HepG2 (cell line): ENCODE measurements around the gene C22orf39.

Source experiments
- CBX1 ChIP-seq: IDR thresholded peaks from one replicate; pipeline ENCODE4 v1.6.1; 2016; ENCODE audit warnings: antibody characterized with exemption, low read depth
- MED1 ChIP-seq: sonication (generic); formaldehyde crosslinking; IDR thresholded peaks from 2 replicates; pipeline ENCODE4 v1.4.0; 2020; ENCODE audit warnings: missing genetic modification reagents
- MTERF4 ChIP-seq: sonication (generic); formaldehyde crosslinking; IDR thresholded peaks from 2 replicates; pipeline ENCODE4 v1.8.0; 2023; ENCODE audit warnings: mild to moderate bottlenecking, missing genetic modification reagents
- NR3C1 ChIP-seq: sonication (generic); formaldehyde crosslinking; IDR thresholded peaks from 2 replicates; pipeline ENCODE4 v1.4.0; 2020; ENCODE audit warnings: missing genetic modification reagents
- YY1 ChIP-seq: IDR thresholded peaks from 2 replicates; pipeline ENCODE4 v1.6.1; 2011; ENCODE audit warnings: low read length, low read depth, moderate library complexity, mild to moderate bottlenecking; ENCODE audit not compliant: insufficient read depth, insufficient replicate concordance
- ZNF644 ChIP-seq: IDR thresholded peaks from 2 replicates; pipeline ENCODE4 v1.6.1; 2016; ENCODE audit warnings: low read depth
- TF ChIP-seq, protein P1 (sequence below): sonication (generic); formaldehyde crosslinking; IDR thresholded peaks from 2 replicates; pipeline ENCODE4 v1.5.0; 2020; ENCODE audit warnings: mild to moderate bottlenecking, missing genetic modification reagents, moderate library complexity

DNA sequence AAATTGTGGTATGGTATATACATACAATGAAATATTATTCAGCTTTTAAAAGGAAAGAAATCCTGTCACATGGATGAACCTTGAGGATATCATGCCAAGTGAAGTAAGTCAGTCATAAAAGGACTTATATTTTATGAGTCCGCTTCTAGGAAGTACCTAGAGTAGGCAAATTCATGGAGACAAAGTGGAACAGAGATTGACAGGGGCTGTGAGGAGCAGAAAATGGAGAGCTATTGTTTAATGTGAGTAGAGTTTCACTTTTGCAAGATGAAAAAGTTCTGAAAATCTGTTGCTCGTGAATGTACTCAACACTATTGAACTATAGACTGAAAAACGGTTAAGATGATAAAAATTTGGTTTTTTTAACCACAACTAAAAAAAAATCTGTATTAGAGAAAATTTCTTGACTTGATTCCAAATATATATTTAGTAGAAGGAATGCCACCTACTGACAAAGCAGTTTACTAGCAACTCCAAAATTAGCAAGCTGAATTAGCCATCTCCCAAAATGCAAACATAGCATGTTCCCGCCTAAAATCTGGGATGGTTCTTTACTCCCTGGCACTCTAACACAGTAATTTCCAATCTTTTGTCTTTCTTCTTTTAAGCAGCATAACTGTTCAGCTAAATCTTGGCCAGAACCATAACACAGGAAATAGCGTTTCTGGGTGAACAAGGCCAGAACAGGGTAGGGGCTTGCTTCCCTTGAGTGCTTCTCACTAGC, 30.0 kb upstream of the C22orf39 start:
- TF ChIP-seq ZNF644 (no peak), MTERF4 (CRISPR knock-in tag) (no peak), YY1 (no peak), MED1 (CRISPR knock-in tag) (no peak), NR3C1 (CRISPR knock-in tag) (no peak), CBX1 (no peak)
- TF ChIP-seq, protein P1, sequence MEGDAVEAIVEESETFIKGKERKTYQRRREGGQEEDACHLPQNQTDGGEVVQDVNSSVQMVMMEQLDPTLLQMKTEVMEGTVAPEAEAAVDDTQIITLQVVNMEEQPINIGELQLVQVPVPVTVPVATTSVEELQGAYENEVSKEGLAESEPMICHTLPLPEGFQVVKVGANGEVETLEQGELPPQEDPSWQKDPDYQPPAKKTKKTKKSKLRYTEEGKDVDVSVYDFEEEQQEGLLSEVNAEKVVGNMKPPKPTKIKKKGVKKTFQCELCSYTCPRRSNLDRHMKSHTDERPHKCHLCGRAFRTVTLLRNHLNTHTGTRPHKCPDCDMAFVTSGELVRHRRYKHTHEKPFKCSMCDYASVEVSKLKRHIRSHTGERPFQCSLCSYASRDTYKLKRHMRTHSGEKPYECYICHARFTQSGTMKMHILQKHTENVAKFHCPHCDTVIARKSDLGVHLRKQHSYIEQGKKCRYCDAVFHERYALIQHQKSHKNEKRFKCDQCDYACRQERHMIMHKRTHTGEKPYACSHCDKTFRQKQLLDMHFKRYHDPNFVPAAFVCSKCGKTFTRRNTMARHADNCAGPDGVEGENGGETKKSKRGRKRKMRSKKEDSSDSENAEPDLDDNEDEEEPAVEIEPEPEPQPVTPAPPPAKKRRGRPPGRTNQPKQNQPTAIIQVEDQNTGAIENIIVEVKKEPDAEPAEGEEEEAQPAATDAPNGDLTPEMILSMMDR (CRISPR knock-in tag): peak; percentile 30; the same call in 1 of the 2 replicates
